Fibroblast of skin of left quadriceps (primary cell): ENCODE data around the gene ITGA11.

Experiments used
- DNase-seq, 2 experiments: peaks; one replicate each; pipeline ENCODE4 v3.0.0-alpha.2; 2013; ENCODE audit warnings: low read depth in 2 of 2

Gene ITGA11

GRCh38 chr15:68389041-68389930, 42.7 kb downstream of the ITGA11 start:
- DNase-seq, result no peak

GRCh38 chr15:68387381-68388143, 44.4 kb downstream of the ITGA11 start:
- DNase-seq, result no peak

GRCh38 chr15:68386587-68387288, 45.2 kb downstream of the ITGA11 start:
- DNase-seq, result no peak

- no peak for DNase-seq
Measured at GRCh38 chr15:68385671-68386586, 46.0 kb downstream of the ITGA11 start.

- DNase-seq, result no peak
Measured at GRCh38 chr15:68385240-68385561, 46.8 kb downstream of the ITGA11 start.

- peak; percentile 89 to 91 for DNase-seq
Measured at GRCh38 chr15:68384451-68385239, 47.3 kb downstream of the ITGA11 start.

GRCh38 chr15:68383161-68384074, 48.5 kb downstream of the ITGA11 start:
- DNase-seq, result no peak

GRCh38 chr15:68382286-68383007, 49.5 kb downstream of the ITGA11 start:
- no peak for DNase-seq

- DNase-seq, result no peak
Measured at GRCh38 chr15:68380456-68380855, 51.5 kb downstream of the ITGA11 start.

GRCh38 chr15:68379759-68380290, 52.1 kb downstream of the ITGA11 start:
- no peak for DNase-seq

- DNase-seq, result no peak
Measured at GRCh38 chr15:68379058-68379758, 52.8 kb downstream of the ITGA11 start.

GRCh38 chr15:68378595-68378994, 53.4 kb downstream of the ITGA11 start:
- DNase-seq, result no peak

- DNase-seq, result no peak
Measured at GRCh38 chr15:68377766-68378165, 54.2 kb downstream of the ITGA11 start.

GRCh38 chr15:68376447-68377060, 55.4 kb downstream of the ITGA11 start:
- no peak for DNase-seq

GRCh38 chr15:68375716-68376220, 56.2 kb downstream of the ITGA11 start:
- DNase-seq, result no peak

- DNase-seq, result no peak
Measured at GRCh38 chr15:68375191-68375631, 56.8 kb downstream of the ITGA11 start.

- DNase-seq, result no peak
Measured at GRCh38 chr15:68374168-68374745, 57.7 kb downstream of the ITGA11 start.
